ENCODE measurements around the gene MYO5B. TPM values are rescaled to one million over a fixed set of nuclear protein-coding genes. Genes with fewer than 3 reads are reported as not detected.
"Not testable (repeated sequence)": the region's sequence is repeated elsewhere in the genome, so short reads cannot be mapped to it uniquely, and the experiment has no call there.

Gene MYO5B
- polyA plus RNA-seq, 3 donors = 1.4 to 8.2 (median 3.3) TPM

DNA sequence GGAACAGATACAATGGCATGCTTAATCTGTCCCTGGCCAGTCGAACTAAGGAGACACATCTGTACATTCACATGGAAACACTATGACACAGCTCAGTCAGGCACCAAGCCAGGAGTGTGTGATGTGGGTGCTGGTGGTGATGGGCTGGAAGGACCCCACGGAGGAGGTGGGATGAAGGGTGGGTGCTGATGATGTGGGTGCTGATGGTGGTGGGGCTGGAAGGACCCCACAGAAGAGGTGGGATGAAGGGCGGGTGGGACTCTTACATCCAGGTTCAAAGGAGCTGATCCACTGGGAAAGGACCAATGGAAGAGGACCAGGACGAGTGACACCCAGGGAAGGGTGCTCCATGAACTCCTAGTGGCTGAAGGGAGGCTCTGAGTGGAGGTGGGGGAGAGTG is 346.8 kb downstream of the MYO5B start:
- H3K27ac ChIP-seq (ENCODE audit: low read depth, low read length) = no peak overlapping the region
- 78 to 86% (median 82%) methylated on average over 4 of the region's 4 CpGs for WGBS, 3 donors

DNA sequence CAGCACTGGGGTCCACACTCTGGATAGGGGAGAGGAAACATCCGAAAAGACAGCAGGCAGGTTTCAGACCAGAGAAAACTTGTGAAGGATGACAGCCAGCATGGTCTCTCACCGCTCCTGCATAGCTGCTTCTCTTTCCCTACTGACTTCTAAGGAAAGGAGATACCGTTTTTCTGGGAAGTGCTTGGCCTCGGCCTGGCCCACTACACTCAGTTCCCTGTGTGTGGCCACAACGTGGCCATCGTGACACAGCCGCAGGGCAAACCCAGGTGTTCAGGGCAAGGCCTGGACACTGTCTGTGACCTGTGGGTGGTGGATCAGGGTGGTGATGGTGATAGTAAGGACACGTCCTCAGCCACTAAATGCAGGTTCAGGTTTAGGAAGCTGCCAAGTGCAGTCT is 347.4 kb downstream of the MYO5B start:
- H3K27ac ChIP-seq (ENCODE audit: low read depth, low read length) = no peak overlapping the region
- 87 to 93% (median 93%) methylated on average over 8 of the region's 8 CpGs for WGBS, 3 donors

DNA sequence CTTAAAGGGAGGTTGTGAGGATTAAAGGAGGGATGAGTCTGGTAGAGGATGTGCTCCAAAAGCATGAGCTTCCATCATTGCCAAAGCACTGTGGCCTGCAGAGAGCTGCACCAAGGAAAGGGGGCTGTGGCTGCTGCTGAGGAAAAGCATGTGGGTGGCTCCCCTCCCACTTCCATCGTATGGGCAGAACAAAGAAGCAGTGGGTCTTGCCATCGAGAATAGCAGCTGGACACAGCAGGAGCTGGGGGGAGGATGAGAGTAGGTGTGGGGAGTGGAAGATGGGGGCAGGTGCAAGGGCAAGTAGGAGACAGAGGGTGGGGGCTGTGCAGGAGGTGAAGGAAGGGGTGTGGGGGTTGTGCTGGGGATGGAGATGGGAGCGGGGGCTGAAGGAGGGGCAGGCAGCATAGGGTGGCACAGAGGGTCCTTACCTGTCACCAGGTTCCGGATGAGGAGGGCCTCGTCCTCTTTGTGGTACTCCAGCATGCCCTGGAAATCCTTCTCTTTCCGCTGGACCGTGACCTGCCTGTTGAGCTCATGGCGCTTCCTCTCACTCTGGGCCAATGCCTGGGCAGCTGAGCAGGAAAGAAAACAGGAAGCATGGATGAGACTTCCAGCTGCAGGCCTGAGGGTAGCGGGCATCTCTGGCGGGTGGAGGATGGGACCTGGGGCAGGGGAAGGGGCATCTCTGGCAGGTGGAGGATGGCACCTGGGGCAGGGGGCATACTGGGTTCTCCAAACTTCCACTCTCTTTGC is 348.1 kb downstream of the MYO5B start:
- 67 to 68% (median 67%) methylated on average over 7 to 10 of the region's 10 CpGs for WGBS, 3 donors
- H3K27ac ChIP-seq (ENCODE audit: low read depth, low read length) = no peak overlapping the region

GRCh38 chr18:49846361-49846662 is 348.6 kb downstream of the MYO5B start:
- H3K27ac ChIP-seq (ENCODE audit: low read depth, low read length) = no peak overlapping the region
- 60 to 74% (median 72%) methylated on average over 5 of the region's 5 CpGs for WGBS, 3 donors

DNA sequence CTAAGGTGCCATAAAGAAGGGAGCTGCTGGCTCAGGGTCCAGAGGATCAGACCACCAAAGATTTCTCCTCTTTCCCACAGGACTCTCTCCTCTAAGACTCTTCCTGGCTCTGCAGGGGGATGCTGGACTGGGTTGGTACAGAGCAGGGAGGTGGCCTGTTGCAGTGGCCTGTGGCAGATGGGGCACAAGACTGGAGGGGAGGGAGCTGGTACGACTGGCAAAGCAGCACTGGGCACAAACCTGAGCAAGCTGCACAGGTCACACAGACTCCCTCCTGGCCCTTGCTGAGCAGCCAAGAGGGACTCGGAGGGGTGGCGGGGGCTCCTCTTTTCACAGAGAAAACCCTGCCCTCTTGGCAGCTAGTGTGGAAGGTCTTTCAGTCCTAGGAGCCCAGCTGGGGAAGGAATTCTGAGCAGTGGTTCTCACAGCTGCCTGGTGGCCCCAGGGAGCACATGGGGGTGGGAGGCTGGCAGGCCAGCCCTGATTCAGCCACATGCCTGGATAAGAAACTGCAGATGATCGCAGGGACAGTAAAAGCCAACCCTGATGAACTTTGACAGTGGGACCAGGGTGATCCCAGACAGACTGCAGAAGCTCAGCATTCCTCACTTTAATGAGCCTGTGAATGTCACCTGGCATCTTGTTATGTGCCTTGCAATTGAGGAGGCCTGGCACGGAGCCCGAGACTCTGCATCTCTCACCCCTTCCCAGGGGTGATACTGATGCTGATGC is 349.2 kb downstream of the MYO5B start:
- 71 to 91% (median 72%) methylated on average over 6 of the region's 6 CpGs for WGBS, 3 donors
- H3K27ac ChIP-seq (ENCODE audit: low read depth, low read length) = no peak overlapping the region

- no peak overlapping the region for H3K27ac ChIP-seq (ENCODE audit: low read depth, low read length)
- WGBS, 3 donors = 87 to 96% (median 96%) methylated on average over 1 of the region's 1 CpG
Observed at GRCh38 chr18:49844903-49845302, 350.0 kb downstream of the MYO5B start.

GRCh38 chr18:49843778-49844625 is 350.9 kb downstream of the MYO5B start:
- H3K27ac ChIP-seq (ENCODE audit: low read depth, low read length) = no peak overlapping the region
- 76 to 87% (median 83%) methylated on average over 6 of the region's 6 CpGs for WGBS, 3 donors

- no peak overlapping the region for H3K27ac ChIP-seq (ENCODE audit: low read depth, low read length)
- 83 to 91% (median 88%) methylated on average over 10 of the region's 10 CpGs for WGBS, 3 donors
Observed at GRCh38 chr18:49843131-49843530, 351.8 kb downstream of the MYO5B start.

DNA sequence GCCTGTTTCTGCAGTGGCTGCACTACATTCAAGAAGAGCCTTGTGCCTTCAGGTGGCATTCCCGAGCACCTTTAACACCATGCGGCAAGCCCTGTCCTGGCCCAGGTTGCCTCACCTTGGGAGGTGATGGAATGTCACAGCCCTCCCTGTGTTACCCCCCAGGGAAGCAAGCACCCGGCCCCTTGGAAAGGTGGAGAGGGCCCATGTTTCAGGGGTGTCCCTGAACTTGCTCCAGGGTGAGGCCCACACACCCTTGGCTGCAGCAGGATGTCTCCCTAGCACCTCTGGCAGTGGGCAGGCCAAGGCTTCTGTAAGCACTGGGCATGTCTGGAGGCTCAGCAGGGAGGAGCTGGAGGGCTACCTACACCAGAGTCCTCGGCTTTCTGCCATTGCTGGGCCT is 352.3 kb downstream of the MYO5B start:
- WGBS, 3 donors = 85 to 89% (median 88%) methylated on average over 4 of the region's 4 CpGs
- no peak overlapping the region for H3K27ac ChIP-seq (ENCODE audit: low read depth, low read length)

DNA sequence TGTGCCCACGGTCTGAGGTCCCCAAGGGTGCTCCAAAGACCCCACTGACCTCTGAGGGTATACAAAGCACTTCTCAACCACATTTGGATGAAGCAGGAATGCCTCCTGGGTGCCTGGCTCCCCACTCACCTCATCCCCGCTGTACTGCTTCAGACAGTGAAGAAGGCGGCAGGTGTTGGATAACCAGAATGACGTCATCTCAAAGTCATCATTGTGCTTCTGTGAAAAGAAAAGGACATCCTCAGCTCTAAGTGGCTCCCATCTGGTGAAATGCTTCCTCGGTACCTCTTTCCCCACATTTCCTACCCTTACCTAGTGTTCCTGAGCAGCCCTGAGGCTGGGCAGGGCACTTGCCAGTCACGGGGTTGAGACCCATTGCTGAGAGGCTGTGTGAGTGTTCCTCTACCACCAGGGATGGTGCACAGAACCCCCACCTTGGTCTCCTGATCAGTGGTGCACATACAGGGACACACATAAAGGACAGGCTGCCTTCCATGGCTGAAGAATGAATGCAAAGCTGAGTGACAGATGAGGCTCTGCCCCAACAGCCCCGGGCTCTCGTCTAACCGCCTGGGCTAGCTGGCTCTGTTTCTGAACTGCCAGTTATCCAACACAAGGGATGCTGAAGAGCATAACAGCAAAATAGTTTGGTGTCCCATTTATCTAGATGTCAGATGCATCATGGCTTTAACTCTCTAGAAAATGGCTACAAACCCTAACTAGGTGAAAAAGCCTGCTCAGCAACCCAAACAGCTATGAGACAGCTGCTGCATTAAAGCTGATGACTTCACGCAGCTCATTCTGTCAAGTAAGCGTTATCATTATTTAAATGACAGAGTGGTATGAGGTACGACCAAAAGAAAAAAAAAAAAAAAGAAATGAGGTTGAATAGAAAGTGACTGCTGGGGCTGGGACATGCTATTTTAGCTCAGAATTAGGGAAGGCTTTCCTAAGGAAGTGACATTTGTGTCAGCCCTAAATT is 353.4 kb downstream of the MYO5B start:
- WGBS, 3 donors = 87 to 91% (median 88%) methylated on average over 12 of the region's 12 CpGs

DNA sequence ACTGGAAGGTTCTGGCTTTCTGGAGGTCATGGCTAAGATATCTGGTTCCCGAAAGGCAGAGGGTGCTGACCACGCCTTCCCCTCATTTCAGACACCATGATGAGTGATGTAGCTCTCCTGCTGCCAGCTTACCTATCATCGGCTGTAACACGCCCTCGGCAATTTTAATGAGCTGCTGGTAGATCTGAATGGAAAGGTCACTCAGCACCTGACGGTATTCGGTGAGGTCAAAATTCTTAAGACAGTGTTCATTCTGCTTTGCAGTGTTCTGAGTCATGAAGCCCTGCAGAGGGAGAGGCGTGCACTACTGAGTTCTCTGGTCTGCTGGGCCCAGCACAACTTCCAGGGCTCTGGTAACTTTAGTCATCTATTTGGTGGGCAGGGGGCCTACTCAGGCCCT is 355.9 kb downstream of the MYO5B start:
- WGBS, 3 donors = 94 to 97% (median 97%) methylated on average over 8 of the region's 8 CpGs
- H3K27ac ChIP-seq (ENCODE audit: low read depth, low read length) = no peak overlapping the region

More for the DNA sequence above, 353.4 kb downstream of the MYO5B start:
- no peak overlapping the region for H3K27ac ChIP-seq (ENCODE audit: low read depth, low read length)

DNA sequence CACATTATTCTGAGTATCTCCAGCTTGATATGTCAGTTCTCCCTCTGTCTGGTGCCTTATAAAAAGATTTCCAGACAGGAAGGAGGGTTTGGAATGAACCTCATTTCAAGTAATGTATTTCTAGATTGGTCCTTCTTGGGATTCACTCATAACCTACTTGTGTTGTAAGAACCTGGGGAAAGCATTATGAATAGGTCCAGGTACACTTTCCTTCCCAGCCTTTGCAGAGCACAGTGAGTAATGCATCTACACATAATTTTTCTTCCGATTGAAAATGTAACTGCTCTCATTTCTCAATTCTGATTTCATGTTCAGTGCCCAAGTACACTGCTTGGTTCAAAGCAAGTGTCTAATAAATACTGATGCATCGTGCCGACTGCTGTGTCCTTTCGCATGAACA is 356.6 kb downstream of the MYO5B start:
- no peak overlapping the region for H3K27ac ChIP-seq (ENCODE audit: low read depth, low read length)
- 95 to 99% (median 96%) methylated on average over 4 of the region's 4 CpGs for WGBS, 3 donors

- WGBS, 3 donors = 79 to 92% (median 90%) methylated on average over 5 of the region's 5 CpGs
- H3K27ac ChIP-seq (ENCODE audit: low read depth, low read length) = no peak overlapping the region
Observed at GRCh38 chr18:49837889-49838288, 357.1 kb downstream of the MYO5B start.

- H3K27ac ChIP-seq (ENCODE audit: low read depth, low read length) = not testable (repeated sequence)
- 92 to 96% (median 96%) methylated on average over 9 of the region's 9 CpGs for WGBS, 3 donors
Observed at GRCh38 chr18:49837316-49837835, 357.6 kb downstream of the MYO5B start.

GRCh38 chr18:49835405-49835804 is 359.5 kb downstream of the MYO5B start:
- H3K27ac ChIP-seq (ENCODE audit: low read depth, low read length) = no peak overlapping the region

GRCh38 chr18:49834258-49834657 is 360.7 kb downstream of the MYO5B start:
- no peak overlapping the region for H3K27ac ChIP-seq (ENCODE audit: low read depth, low read length)

More at GRCh38 chr18:49835405-49835804, 359.5 kb downstream of the MYO5B start:
- WGBS, 3 donors = 47 to 90% (median 82%) methylated on average over 2 of the region's 2 CpGs

GRCh38 chr18:49833814-49834213 is 361.1 kb downstream of the MYO5B start:
- H3K27ac ChIP-seq (ENCODE audit: low read depth, low read length) = no peak overlapping the region
- 63 to 83% (median 81%) methylated on average over 4 of the region's 4 CpGs for WGBS, 3 donors

More at GRCh38 chr18:49834258-49834657, 360.7 kb downstream of the MYO5B start:
- 56 to 92% (median 87%) methylated on average over 3 of the region's 3 CpGs for WGBS, 3 donors

- no peak overlapping the region for H3K27ac ChIP-seq (ENCODE audit: low read depth, low read length)
- 39 to 88% (median 84%) methylated on average over 2 of the region's 2 CpGs for WGBS, 3 donors
Observed at GRCh38 chr18:49832221-49832647, 362.7 kb downstream of the MYO5B start.

Data from adipose tissue (tissue), 3 donors.